ENCODE measurements around the gene FAM216A.
A peak's percentile ranks its signal among the peaks of the same experiment; 100 is the strongest.
"Not testable (repeated sequence)": the region's sequence is repeated elsewhere in the genome, so short reads cannot be mapped to it uniquely, and the experiment has no call there.

Gene FAM216A

GRCh38 chr12:110498984-110499706, 30.5 kb downstream of the FAM216A start:
- no peak for DNase-seq (ENCODE audit: extremely low read depth in 1 of 2, low read depth in 1 of 2)

DNA sequence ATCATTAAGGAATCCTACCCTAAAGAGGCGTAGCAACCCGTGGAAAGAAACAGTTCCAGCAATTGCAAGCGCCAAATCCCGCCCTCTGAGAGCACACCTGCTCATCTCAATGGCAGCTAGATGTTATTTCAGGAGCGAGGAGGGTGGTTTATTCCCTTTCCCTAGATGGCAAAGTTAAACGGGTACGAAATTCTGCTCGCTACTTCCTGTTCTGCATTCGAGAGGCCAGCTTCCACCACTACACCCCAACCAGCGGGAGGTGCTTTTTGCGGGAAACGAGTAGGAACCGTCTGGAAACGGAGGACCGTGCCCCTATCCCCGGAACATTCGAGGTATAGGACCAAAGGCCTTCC, 32.7 kb downstream of the FAM216A start:
- no peak for DNase-seq (ENCODE audit: extremely low read depth in 1 of 2, low read depth in 1 of 2)

DNA sequence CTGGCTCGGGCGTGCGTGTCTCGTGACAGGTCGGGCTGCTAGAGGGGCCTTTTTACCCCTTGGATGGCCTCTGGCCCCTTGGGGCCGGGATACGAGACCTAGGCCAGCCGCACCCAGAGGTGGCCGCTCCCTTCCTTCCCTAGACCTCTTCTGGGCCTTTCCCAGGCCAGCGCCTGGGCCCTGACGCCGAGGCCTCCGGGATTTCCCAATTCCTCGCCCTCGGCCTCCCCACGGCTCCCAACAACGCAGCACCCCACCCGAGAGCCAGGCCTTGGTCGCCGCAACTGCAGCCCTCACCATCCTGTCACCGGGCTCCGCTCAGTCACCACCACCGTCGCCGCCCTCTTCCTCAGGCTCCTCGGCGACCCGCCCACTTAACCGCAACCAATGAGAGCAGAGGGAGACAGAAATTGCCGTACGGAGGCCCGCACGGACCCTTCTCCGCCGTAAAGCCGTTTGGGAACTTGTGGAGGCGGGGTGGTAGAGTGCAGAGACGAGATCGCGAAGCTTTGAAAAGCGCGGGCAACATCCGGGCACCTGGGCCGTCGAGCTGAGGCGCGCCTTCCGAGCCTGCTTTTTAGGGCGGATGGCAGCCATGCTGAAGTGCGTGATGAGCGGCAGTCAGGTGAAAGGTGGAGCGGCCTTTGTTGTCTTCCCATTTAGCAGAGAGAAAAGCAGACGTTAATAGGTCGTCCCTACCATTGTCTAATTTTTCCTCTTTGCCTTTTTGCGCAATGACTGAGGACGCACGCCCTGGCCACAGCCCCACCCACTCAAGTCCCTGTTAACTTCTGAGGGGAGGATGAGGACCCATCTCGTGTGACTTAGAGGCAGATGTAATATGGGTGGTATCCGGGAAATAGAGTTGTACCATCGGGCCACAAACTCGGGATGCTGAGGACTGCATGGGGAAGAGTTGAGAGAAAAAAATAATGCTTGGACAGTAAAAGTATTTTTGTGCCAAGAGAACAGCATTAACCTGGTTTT, 33.4 kb downstream of the FAM216A start, which contains the start of the genes RAD9B and VPS29:
RAD9B (plus strand) TSS at position 580 of the 987 bp plus-strand sequence; CDS start at position 587, 7 bp downstream.
VPS29 (minus strand) TSS at position 360 of the 987 bp plus-strand sequence; CDS start at position 300, 60 bp downstream.
- DNase-seq (ENCODE audit: extremely low read depth in 1 of 2, low read depth in 1 of 2): peak; percentile 97

DNA sequence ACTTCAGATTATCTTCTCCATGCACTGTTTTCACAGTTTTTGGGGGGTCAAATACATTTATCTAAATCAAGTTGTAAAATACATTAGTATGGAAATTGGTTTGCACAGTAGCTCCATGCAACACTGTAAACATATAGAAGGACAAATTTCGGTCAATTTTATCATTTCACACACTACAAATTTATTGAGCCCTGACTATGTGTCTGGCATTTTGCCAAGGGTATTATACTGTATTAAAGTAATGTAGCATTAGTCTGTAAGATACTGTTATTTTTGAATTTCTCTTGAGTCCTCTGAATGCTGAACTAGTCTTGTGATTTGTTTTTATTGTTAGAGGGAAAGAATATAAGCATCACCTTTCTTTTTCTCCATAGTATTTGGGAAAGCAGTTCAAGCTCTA, 34.8 kb downstream of the FAM216A start:
- DNase-seq (ENCODE audit: extremely low read depth in 1 of 2, low read depth in 1 of 2): no peak

GRCh38 chr12:110505332-110505731, 36.7 kb downstream of the FAM216A start:
- DNase-seq (ENCODE audit: extremely low read depth in 1 of 2, low read depth in 1 of 2): no peak

- DNase-seq (ENCODE audit: extremely low read depth in 1 of 2, low read depth in 1 of 2): no peak
These were observed 39.5 kb downstream of the FAM216A start for GRCh38 chr12:110508071-110508586.

- no peak for DNase-seq (ENCODE audit: extremely low read depth in 1 of 2, low read depth in 1 of 2)
These were observed 45.2 kb downstream of the FAM216A start for GRCh38 chr12:110513842-110514241.

- DNase-seq (ENCODE audit: extremely low read depth in 1 of 2, low read depth in 1 of 2): no peak
These were observed 45.7 kb downstream of the FAM216A start for GRCh38 chr12:110514363-110514762.

DNA sequence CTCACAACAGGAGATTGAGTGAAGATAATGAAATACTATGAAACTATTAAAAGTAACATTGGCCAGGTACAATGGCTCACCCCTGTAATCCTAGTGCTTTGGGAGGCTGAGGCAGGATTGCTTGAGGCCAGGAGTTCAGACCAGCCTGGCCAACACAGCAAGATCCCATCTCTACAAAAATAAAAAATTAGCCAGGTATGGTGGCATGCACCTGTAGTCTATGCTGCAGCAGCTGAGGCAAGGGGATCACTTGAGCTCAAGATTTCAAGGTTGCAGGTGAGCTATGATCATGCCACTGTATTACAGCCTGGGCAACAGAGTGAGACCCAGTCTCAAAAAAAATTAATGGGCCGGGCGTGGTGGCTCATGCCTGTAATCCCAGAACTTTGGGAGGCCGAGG, 48.4 kb downstream of the FAM216A start:
- DNase-seq (ENCODE audit: extremely low read depth in 1 of 2, low read depth in 1 of 2): no peak

DNA sequence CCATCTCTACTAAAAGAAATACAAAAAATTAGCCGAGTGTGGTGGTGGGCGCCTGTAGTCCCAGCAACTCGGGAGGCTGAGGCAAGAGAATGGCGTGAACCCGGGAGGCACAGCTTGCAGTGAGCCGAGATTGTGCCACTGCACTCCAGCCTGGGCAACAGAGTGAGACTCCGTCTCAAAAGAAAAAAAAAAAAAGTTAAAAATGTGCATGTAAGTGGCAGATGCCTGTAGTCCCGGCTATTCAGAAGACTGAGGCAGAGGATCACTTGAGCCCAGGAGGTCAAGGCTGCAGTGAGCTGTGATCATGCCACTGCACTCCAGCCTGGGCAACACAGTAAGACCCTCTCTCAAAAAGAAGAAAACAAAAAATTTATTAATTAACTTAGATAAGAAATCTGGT, 49.4 kb downstream of the FAM216A start:
- not testable (repeated sequence) for DNase-seq (ENCODE audit: extremely low read depth in 1 of 2, low read depth in 1 of 2)

DNA sequence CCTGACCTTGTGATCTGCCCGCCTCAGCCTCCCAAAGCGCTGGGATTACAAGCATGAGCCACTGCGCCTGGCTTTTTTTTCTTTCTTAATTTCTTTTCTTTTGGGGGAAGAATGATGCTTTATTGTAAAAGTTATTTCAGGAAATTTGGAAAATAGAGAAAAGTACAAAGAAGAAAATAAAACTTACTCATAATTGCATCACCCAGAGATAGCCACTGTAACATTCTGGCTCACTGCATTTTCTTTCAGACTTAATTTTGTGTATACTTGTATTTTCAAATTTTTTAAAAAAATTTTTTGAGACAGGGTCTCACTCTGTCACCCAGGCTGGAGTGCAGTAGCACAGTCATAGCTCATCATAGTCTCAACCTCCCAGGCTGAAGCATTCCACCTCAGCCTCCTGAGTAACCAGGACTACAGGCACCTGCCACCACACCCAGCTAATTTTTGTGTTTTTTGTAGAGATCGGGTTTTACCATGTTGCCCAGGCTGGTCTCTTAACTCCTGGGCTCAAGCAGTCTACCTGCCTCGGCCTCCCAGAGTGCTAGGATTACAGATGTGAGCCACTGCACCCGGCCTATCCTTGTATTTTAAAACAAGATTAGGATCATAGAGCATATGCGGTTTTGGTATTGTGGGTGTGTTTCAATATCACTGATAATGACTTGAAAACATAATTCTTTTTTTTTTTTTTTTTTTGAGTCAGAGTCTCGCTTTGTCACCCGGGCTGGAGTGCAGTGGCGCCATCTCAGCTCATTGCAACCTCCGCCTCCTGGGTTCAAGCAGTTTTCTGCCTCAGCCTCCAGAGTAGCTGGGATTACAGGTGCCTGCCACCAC, 52.4 kb downstream of the FAM216A start:
- not testable (repeated sequence) for DNase-seq (ENCODE audit: extremely low read depth in 1 of 2, low read depth in 1 of 2)

GRCh38 chr12:110528277-110528839, 59.7 kb downstream of the FAM216A start:
- no peak for DNase-seq (ENCODE audit: extremely low read depth in 1 of 2, low read depth in 1 of 2)

DNA sequence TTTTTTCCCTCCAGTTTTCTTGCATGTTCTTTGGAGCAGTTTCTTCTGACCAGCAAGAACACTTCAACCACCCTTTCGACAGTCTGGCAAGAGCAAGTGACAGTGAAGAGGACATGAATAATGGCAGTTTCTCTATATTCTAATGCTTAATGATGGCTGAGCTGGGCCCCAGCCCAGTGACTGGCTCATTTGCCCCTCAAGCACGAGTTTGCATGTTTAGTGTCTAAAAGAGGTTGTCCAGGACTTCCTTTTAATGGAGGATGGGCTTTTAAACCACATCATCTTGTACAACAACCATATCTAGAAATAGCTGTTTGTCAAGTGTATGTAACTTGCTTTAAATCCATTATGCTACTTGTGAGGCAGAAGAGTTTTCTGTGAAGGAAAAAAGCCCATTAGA, 61.9 kb downstream of the FAM216A start:
- DNase-seq (ENCODE audit: extremely low read depth in 1 of 2, low read depth in 1 of 2): no peak

DNA sequence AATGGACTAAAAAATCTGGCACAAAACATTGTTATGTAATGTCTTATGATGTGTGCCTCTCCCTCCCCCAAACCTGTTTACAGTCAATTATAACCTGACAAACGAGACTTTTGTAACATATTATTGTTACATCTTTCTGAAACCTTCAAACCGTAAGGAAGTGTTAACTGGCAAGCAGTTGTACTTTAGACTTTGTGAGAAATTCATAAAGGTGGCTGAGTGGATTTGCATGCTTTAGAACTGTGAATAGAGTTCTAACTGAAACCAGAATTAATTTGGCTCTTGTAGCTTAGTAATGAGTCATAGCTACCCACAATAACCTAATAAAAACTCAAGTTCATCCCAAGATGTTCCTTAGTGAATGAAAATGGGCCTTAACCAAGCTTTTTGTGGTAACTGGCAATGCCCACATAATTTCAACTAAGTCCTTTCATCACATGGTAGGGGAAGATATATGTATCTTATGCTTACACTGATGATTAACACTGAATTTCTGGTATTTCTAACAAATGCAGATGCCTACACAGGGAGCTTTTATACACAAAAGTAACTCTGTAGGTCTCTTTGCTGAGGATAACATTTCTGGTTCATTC, 63.2 kb downstream of the FAM216A start:
- no peak for DNase-seq (ENCODE audit: extremely low read depth in 1 of 2, low read depth in 1 of 2)

- no peak for DNase-seq (ENCODE audit: extremely low read depth in 1 of 2, low read depth in 1 of 2)
These were observed 64.0 kb downstream of the FAM216A start for GRCh38 chr12:110532644-110533043.

DNA sequence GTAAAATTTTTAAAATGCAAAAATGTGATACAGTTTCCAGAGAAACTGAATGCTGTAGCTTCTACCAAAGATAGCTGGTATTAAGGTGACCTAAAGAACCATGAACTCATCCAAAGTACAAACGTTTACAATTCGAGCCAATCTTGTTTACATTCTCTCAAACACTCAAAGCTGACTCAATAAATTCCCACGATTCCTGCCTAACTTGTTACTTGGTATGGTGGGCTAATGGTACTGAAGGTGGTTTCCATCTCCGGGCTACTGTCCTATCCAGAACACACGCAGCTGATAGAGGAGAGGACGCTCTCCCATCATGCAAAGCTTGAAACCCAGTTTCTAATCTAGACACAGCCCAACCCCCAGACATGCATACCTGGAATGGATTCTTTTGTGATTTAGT, 65.0 kb downstream of the FAM216A start:
- no peak for DNase-seq (ENCODE audit: extremely low read depth in 1 of 2, low read depth in 1 of 2)

GRCh38 chr12:110534811-110535210, 66.2 kb downstream of the FAM216A start:
- DNase-seq (ENCODE audit: extremely low read depth in 1 of 2, low read depth in 1 of 2): no peak

GRCh38 chr12:110536834-110537604, 68.4 kb downstream of the FAM216A start:
- no peak for DNase-seq (ENCODE audit: extremely low read depth in 1 of 2, low read depth in 1 of 2)

Data from activated CD8-positive, alpha-beta memory T cell treated with anti-CD3 and anti-CD28 coated beads for 1 hour (primary cell).